CD4-positive, alpha-beta T cell (primary cell): ENCODE data around the gene PRPS2. TPM values are rescaled to one million over a fixed set of nuclear protein-coding genes. Genes with fewer than 3 reads are reported as not detected.

Experiments
- ATAC-seq: fragments of 200-7000 bp; cut with Tn5 transposase; one replicate; pipeline ENCODE4 v1.10.0; 2022; ENCODE audit warnings: mild to moderate bottlenecking; ENCODE audit not compliant: poor library complexity
- CTCF ChIA-PET: fragments of 350-600 bp; sonication (Branson Sonifier 250); formaldehyde crosslinking; loops from one replicate; lab custom pipeline; 2021; ENCODE audit warnings: antibody characterized with exemption, inconsistent platforms; lab: Charles Lee
- POLR2A ChIA-PET: fragments of 350-600 bp; sonication (Branson Sonifier 250); formaldehyde crosslinking; loops from one replicate; lab custom pipeline; 2021; ENCODE audit warnings: antibody characterized with exemption, inconsistent platforms; lab: Charles Lee
- DNase-seq, 14 experiments: peaks; one replicate each; pipeline ENCODE4 v3.0.0-alpha.2; 2013 to 2020; ENCODE audit warnings: mixed read lengths in 2 of 14
- H3K27ac ChIP-seq, 2 donors: one replicate each; pipeline versions ENCODE4 v1.5.1 to v1.7.0; 2013; ENCODE audit warnings: low read length in 2 of 2, low read depth in 1 of 2, mild to moderate bottlenecking in 1 of 2
- H3K27me3 ChIP-seq, 2 experiments: 1 replicate in 1 of 2; 2 replicates in 1 of 2; pipeline versions ENCODE4 v1.6.1 to v1.7.0; 2013; ENCODE audit warnings: low read length in 2 of 2, control low read depth in 1 of 2, mild to moderate bottlenecking in 1 of 2, moderate library complexity in 1 of 2; ENCODE audit not compliant: insufficient read depth in 2 of 2, control insufficient read depth in 1 of 2
- H3K36me3 ChIP-seq: one replicate; pipeline ENCODE4 v1.6.1; 2013; ENCODE audit warnings: low read length, control low read depth; ENCODE audit not compliant: insufficient read depth
- H3K4me1 ChIP-seq: one replicate; pipeline ENCODE4 v1.6.1; 2013; ENCODE audit warnings: low read length, control low read depth; ENCODE audit not compliant: insufficient read depth
- H3K4me3 ChIP-seq: one replicate; pipeline ENCODE4 v1.5.1; 2013; ENCODE audit warnings: mild to moderate bottlenecking, low read length, moderate library complexity
- H3K9me3 ChIP-seq, 2 experiments: 1 replicate in 1 of 2; 2 replicates in 1 of 2; pipeline versions ENCODE4 v1.6.1 to v1.7.0; 2013; ENCODE audit warnings: low read length in 2 of 2, mild to moderate bottlenecking in 2 of 2, control low read depth in 1 of 2, moderate library complexity in 1 of 2; ENCODE audit not compliant: control insufficient read depth in 1 of 2, insufficient read depth in 1 of 2
- H3K27ac Mint-ChIP-seq: one replicate; pipeline ENCODE4 v1.8.0; 2020; ENCODE audit warnings: mixed read lengths
- H3K27me3 Mint-ChIP-seq: one replicate; pipeline ENCODE4 v1.8.0; 2021; ENCODE audit warnings: mixed read lengths
- H3K36me3 Mint-ChIP-seq: one replicate; pipeline ENCODE4 v1.8.0; 2021; ENCODE audit warnings: low read depth, mixed read lengths
- H3K4me1 Mint-ChIP-seq: one replicate; pipeline ENCODE4 v1.8.0; 2021; ENCODE audit warnings: low read depth, mixed read lengths
- H3K4me3 Mint-ChIP-seq: one replicate; pipeline ENCODE4 v1.8.0; 2020; ENCODE audit warnings: mild to moderate bottlenecking, mixed read lengths
- H3K9me3 Mint-ChIP-seq: one replicate; pipeline ENCODE4 v1.8.0; 2020; ENCODE audit warnings: mixed read lengths
- CTCF ChIP-seq: fragments of 200-600 bp; IDR thresholded peaks from one replicate; pipeline ENCODE4 v1.8.0; 2022; ENCODE audit warnings: antibody characterized with exemption, mild to moderate bottlenecking
- intact Hi-C, 2 experiments: fragments of 100-400 bp; cut with DNase I in 1 of 2; cut with micrococcal nuclease in 1 of 2; formaldehyde crosslinking; loops; one replicate each; pipeline versions ENCODE4 v1.15.1 to v1.9.0; 2023 to 2025; cut with DNase I, micrococcal nuclease
- total RNA-seq, 174 experiments: library from RNA in 2 of 174; stranded (reverse) in 2 of 174; gene quantifications; one replicate each; pipeline ENCODE4 v1.2.3 and lab custom pipeline; 2021 to 2026

Gene PRPS2
- total RNA-seq, 2 experiments from 2014 or later, result 13.2 to 17.7 TPM

GRCh38 chrX:12751887-12752286 is 39.3 kb upstream of the PRPS2 start:
- Histone ChIP-seq H3K27ac (no peak overlapping the region), H3K4me1 (no peaks in the 10 kb centered on the region), H3K4me3 (no peak overlapping the region), H3K9me3 (no peaks in the 10 kb centered on the region), H3K36me3 (no peaks in the 10 kb centered on the region), H3K27me3 (no peaks in the 10 kb centered on the region)
- POLR2A ChIA-PET, result no interaction called here
- Mint-ChIP-seq H3K36me3 (no peaks in the 10 kb centered on the region), H3K9me3 (no peaks in the 10 kb centered on the region), H3K4me1 (no peaks in the 10 kb centered on the region), H3K27ac (no peak overlapping the region), H3K27me3 (no peaks in the 10 kb centered on the region), H3K4me3 (no peak overlapping the region)
- DNase-seq (no peak), ATAC-seq (no peak)
- intact Hi-C loops, result no loop called here
- no peak for TF ChIP-seq CTCF
- CTCF ChIA-PET, result interaction anchor here (1.3 to 2.8 kb wide), 2 partner anchors 14 to 19 kb away, joined by 3 to 7 read pairs; no protein-coding TSS in a partner anchor

DNA sequence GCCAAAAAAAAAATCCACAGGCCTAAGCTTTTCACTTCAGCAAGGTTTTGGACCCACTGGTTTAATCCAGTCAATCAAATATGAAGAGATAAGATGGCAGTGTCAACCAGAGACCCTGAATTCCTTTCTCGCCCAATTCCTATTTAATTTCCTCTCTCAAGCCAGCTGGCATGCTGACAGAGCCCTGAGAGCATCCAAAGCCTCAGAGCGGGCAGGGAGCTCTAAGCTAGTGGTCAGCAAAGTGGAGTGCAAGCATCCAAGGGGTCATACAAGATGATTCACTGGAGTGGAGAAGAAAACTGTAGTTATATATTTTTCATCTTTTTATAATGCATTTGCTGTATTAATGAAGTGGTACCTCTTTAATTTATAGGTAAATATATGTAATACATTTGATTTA is 37.8 kb upstream of the PRPS2 start:
- intact Hi-C loops, result no loop called here
- Mint-ChIP-seq H3K36me3 (no peaks in the 10 kb centered on the region), H3K9me3 (no peaks in the 10 kb centered on the region), H3K27ac (no peak overlapping the region), H3K27me3 (peaks cover 7% of the 10 kb centered on the region), H3K4me3 (no peak overlapping the region), H3K4me1 (no peaks in the 10 kb centered on the region)
- Histone ChIP-seq H3K36me3 (no peaks in the 10 kb centered on the region), H3K4me3 (no peak overlapping the region), H3K27ac (no peak overlapping the region), H3K4me1 (no peaks in the 10 kb centered on the region), H3K27me3 (no peaks in the 10 kb centered on the region), H3K9me3 (no peaks in the 10 kb centered on the region)
- DNase-seq (no peak), ATAC-seq (no peak)
- no peak for TF ChIP-seq CTCF
- CTCF ChIA-PET, result interaction anchor here (1.3 to 2.8 kb wide), 2 partner anchors 15 to 18 kb away, joined by 3 to 7 read pairs; no protein-coding TSS in a partner anchor
- POLR2A ChIA-PET, result no interaction called here

DNA sequence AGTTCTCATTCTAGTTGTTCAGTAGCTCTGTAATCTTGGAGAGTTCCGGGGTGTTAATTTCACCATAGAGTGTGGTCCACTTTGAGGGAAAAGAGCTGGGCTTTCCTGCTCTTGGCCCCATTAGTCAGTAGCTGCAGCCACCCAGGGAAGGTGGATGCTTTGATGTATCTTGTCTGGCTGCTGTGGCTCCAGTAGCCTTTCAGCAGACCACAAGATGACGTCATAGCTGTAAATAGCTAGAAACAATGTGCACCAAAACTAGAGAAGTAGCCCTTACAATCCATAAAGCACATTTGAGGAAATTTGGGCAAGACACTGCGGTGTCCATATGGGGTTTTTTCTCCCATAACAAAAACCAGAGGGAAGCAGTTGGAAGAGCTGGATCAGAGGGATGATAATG is 32.9 kb upstream of the PRPS2 start:
- Mint-ChIP-seq H3K27me3 (peaks cover 10% of the 10 kb centered on the region), H3K36me3 (no peaks in the 10 kb centered on the region), H3K4me3 (no peak overlapping the region), H3K4me1 (no peaks in the 10 kb centered on the region), H3K27ac (no peak overlapping the region), H3K9me3 (no peaks in the 10 kb centered on the region)
- ChIA-PET CTCF (no interaction called here), POLR2A (no interaction called here)
- H3K9me3 ChIP-seq, result no peaks in the 10 kb centered on the region
- H3K27ac ChIP-seq, result no peak overlapping the region
- no peaks in the 10 kb centered on the region for H3K36me3 ChIP-seq
- no peak for DNase-seq
- H3K4me1 ChIP-seq, result no peaks in the 10 kb centered on the region
- intact Hi-C loops, result no loop called here
- peaks cover 0 to 2% of the 10 kb centered on the region in 2 experiments for H3K27me3 ChIP-seq
- TF ChIP-seq CTCF, result no peak
- no peak for ATAC-seq
- H3K4me3 ChIP-seq, result no peak overlapping the region
